Hepatocyte (in vitro differentiated cells): ENCODE data around the gene BCL10. TPM values are rescaled to one million over a fixed set of nuclear protein-coding genes. Genes with fewer than 3 reads are reported as not detected.

Experiments used
- DNase-seq: peaks from one replicate; pipeline ENCODE4 v3.0.0-alpha.2; 2016; ENCODE audit warnings: low spot score
- H2AFZ ChIP-seq: fragments of 200-600 bp; sonication (generic); 2 replicates; pipeline ENCODE4 v1.6.0; 2016; ENCODE audit warnings: antibody characterized with exemption, mild to moderate bottlenecking
- H3K27ac ChIP-seq: fragments of 200-600 bp; sonication (generic); 2 replicates; pipeline ENCODE4 v1.5.1; 2016; ENCODE audit warnings: mild to moderate bottlenecking
- H3K27me3 ChIP-seq: fragments of 200-600 bp; sonication (generic); 2 replicates; pipeline ENCODE4 v1.6.1; 2016
- H3K36me3 ChIP-seq: fragments of 200-600 bp; sonication (generic); replicated peaks from 2 replicates; pipeline ENCODE4 v1.5.1; 2016; ENCODE audit warnings: low read depth; ENCODE audit not compliant: insufficient read depth
- H3K4me1 ChIP-seq: fragments of 200-600 bp; sonication (generic); 2 replicates; pipeline ENCODE4 v1.5.1; 2016; ENCODE audit warnings: mild to moderate bottlenecking, moderate library complexity; ENCODE audit not compliant: insufficient read depth
- H3K4me2 ChIP-seq: fragments of 200-600 bp; sonication (generic); 2 replicates; pipeline ENCODE4 v1.6.0; 2016
- H3K4me3 ChIP-seq: fragments of 200-600 bp; sonication (generic); 2 replicates; pipeline ENCODE4 v1.5.1; 2016; ENCODE audit warnings: mild to moderate bottlenecking
- H3K79me2 ChIP-seq: fragments of 200-600 bp; sonication (generic); 2 replicates; pipeline ENCODE4 v1.6.0; 2017; ENCODE audit warnings: mild to moderate bottlenecking
- H3K9me2 ChIP-seq: fragments of 200-600 bp; sonication (generic); replicated peaks from 2 replicates; pipeline ENCODE4 v1.6.0; 2017; ENCODE audit warnings: mild to moderate bottlenecking; ENCODE audit not compliant: insufficient read depth
- H3K9me3 ChIP-seq: fragments of 200-600 bp; sonication (generic); 2 replicates; pipeline ENCODE4 v1.5.1; 2016; ENCODE audit warnings: low read depth, mild to moderate bottlenecking
- H4K20me1 ChIP-seq: fragments of 200-600 bp; sonication (generic); 2 replicates; pipeline ENCODE4 v1.6.0; 2016; ENCODE audit warnings: mild to moderate bottlenecking; ENCODE audit not compliant: insufficient read depth, poor library complexity, severe bottlenecking
- CTCF ChIP-seq: fragments of 200-600 bp; sonication (generic); IDR thresholded peaks from 2 replicates; pipeline ENCODE4 v1.5.1; 2016; ENCODE audit warnings: antibody characterized with exemption, mild to moderate bottlenecking; ENCODE audit not compliant: poor library complexity
- EZH2 ChIP-seq: fragments of 200-600 bp; sonication (generic); IDR thresholded peaks from 2 replicates; pipeline ENCODE4 v1.6.1; 2016; ENCODE audit warnings: antibody characterized with exemption, mild to moderate bottlenecking, borderline replicate concordance
- EZH2phosphoT487 ChIP-seq: fragments of 200-600 bp; sonication (generic); IDR thresholded peaks from one replicate; pipeline ENCODE4 v1.6.1; 2018; ENCODE audit warnings: antibody characterized with exemption, mild to moderate bottlenecking, low read depth, moderate library complexity; ENCODE audit not compliant: unreplicated experiment, severe bottlenecking
- WGBS: methylation state at CpG from one replicate; pipeline ENCODE4 v1.1.6; 2016; ENCODE audit warnings: low lambda C conversion rate; ENCODE audit errors: missing lambda C conversion rate; 5-methylcytosine and 5-hydroxymethylcytosine counted together
- polyA plus RNA-seq: library from polyadenylated mRNA; unstranded; fragments of >200 nt; fragmentation: Nextera tagmentation; extraction: Ambion mirVana; gene quantifications from 2 replicates; pipeline ENCODE4 v1.2.1, GENCODE V29; 2016
- total RNA-seq: library from RNA; depleted of rRNA; stranded (reverse); fragments of >200 nt; gene quantifications from 2 replicates; pipeline ENCODE4 v1.2.3, GENCODE V29; 2014

BCL10 gene
- total and polyA plus RNA-seq, 2 experiments from 2014 or later: 25.9 to 33.5 TPM

GRCh38 chr1:85283475-85284199 is 7.2 kb upstream of the BCL10 start:
- WGBS: 83% methylated on average over 11 of the region's 11 CpGs
- Histone ChIP-seq H3K36me3 (no peaks in the 10 kb centered on the region), H3K4me2 (no peak overlapping the region), H3K27ac (no peak overlapping the region), H3K4me1 (no peaks in the 10 kb centered on the region), H3K79me2 (no peaks in the 10 kb centered on the region), H3K9me2 (no peaks in the 10 kb centered on the region), H3K27me3 (no peaks in the 10 kb centered on the region), H3K9me3 (no peaks in the 10 kb centered on the region), H2AFZ (no peak overlapping the region), H4K20me1 (no peaks in the 10 kb centered on the region), H3K4me3 (no peak overlapping the region)
- peak; percentile 19 for DNase-seq
- no peak for TF ChIP-seq CTCF
- TF ChIP-seq EZH2: no peak
- no peak for TF ChIP-seq EZH2phosphoT487

- H3K79me2 ChIP-seq: no peaks in the 10 kb centered on the region
- H3K9me2 ChIP-seq: no peaks in the 10 kb centered on the region
- WGBS: 71% methylated on average over 1 of the region's 1 CpG
- H3K27me3 ChIP-seq: no peaks in the 10 kb centered on the region
- H3K9me3 ChIP-seq: no peaks in the 10 kb centered on the region
- no peak overlapping the region for H3K4me3 ChIP-seq
- H3K27ac ChIP-seq: no peak overlapping the region
- no peak overlapping the region for H2AFZ ChIP-seq
- TF ChIP-seq EZH2 (no peak), EZH2phosphoT487 (no peak), CTCF (no peak)
- no peak for DNase-seq
- H3K36me3 ChIP-seq: no peaks in the 10 kb centered on the region
- no peaks in the 10 kb centered on the region for H4K20me1 ChIP-seq
- H3K4me2 ChIP-seq: no peak overlapping the region
- H3K4me1 ChIP-seq: no peaks in the 10 kb centered on the region
Observed at GRCh38 chr1:85282424-85282823, 6.0 kb upstream of the BCL10 start.

- Histone ChIP-seq H2AFZ (no peak overlapping the region), H3K27me3 (no peaks in the 10 kb centered on the region), H3K36me3 (no peaks in the 10 kb centered on the region), H3K27ac (no peak overlapping the region), H3K4me1 (no peaks in the 10 kb centered on the region), H4K20me1 (no peaks in the 10 kb centered on the region), H3K4me2 (no peak overlapping the region), H3K4me3 (no peak overlapping the region), H3K9me2 (no peaks in the 10 kb centered on the region), H3K79me2 (peaks cover under 1% of the 10 kb centered on the region), H3K9me3 (no peaks in the 10 kb centered on the region)
- 89% methylated on average over 4 of the region's 4 CpGs for whole genome bisulfite sequencing
- DNase-seq: no peak
- TF ChIP-seq CTCF (no peak), EZH2 (no peak), EZH2phosphoT487 (no peak)
Observed at GRCh38 chr1:85280636-85281035, 4.2 kb upstream of the BCL10 start.
